NCI-H510A treated with DMSO at 0.1 percent for 48 hours (cell line): ENCODE data around the gene CDRT15L2.
"Not testable (repeated sequence)": the region's sequence is repeated elsewhere in the genome, so short reads cannot be mapped to it uniquely, and the experiment has no call there.

Experiments
- DNase-seq: peaks from one replicate; lab custom pipeline; 2025; lab: John Stamatoyannopoulos, UW

CDRT15L2 gene

GRCh38 chr17:20573216-20573615 lies 6.3 kb upstream of the CDRT15L2 start:
- not testable (repeated sequence) for DNase-seq

GRCh38 chr17:20575071-20575470 lies 4.5 kb upstream of the CDRT15L2 start:
- not testable (repeated sequence) for DNase-seq

- not testable (repeated sequence) for DNase-seq
Measured at GRCh38 chr17:20583891-20584577, 4.5 kb downstream of the CDRT15L2 start.

GRCh38 chr17:20588744-20589453 lies 9.4 kb downstream of the CDRT15L2 start:
- DNase-seq, result not testable (repeated sequence)

DNA sequence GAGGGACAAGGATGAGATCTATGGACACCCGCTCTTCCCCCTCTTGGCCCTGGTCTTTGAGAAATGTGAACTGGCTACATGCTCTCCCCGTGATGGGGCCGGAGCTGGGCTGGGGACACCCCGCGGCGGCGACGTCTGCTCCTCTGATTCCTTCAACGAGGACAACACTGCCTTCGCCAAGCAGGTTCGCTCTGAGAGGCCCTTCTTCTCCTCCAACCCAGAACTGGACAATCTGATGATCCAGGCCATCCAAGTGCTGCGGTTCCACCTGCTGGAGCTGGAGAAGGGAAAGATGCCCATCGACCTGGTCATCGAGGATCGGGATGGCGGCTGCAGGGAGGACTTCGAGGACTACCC lies 9.9 kb downstream of the CDRT15L2 start:
- DNase-seq, result not testable (repeated sequence)

DNA sequence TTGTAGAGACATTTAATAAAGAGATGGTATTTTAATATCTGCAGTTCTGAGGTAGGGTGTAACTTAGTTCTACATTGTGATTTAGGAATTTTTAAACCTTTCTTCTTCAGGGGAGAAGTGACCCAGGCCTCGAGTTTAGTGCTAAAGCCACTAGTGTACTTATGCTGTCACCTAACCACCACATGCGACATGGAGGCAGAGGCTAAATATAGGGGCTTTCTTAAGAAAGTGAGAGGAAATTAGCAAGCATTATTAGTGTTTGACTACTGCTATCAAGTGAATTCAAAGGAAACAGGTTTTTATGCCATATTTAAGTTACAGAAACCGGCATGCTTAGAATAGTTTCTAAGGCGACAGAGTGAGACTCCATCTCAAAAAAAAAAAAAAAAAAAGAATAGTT lies 11.5 kb downstream of the CDRT15L2 start:
- DNase-seq, result not testable (repeated sequence)

GRCh38 chr17:20605568-20605967 lies 26.0 kb downstream of the CDRT15L2 start:
- DNase-seq, result not testable (repeated sequence)

- not testable (repeated sequence) for DNase-seq
Measured at GRCh38 chr17:20609490-20609889, 30.0 kb downstream of the CDRT15L2 start.

- DNase-seq, result no peak
Measured at GRCh38 chr17:20611309-20611708, 31.8 kb downstream of the CDRT15L2 start.

- DNase-seq, result peak; percentile 55
Measured at GRCh38 chr17:20612635-20613034, 33.1 kb downstream of the CDRT15L2 start.

- no peak for DNase-seq
Measured at GRCh38 chr17:20613248-20613647, 33.7 kb downstream of the CDRT15L2 start.

DNA sequence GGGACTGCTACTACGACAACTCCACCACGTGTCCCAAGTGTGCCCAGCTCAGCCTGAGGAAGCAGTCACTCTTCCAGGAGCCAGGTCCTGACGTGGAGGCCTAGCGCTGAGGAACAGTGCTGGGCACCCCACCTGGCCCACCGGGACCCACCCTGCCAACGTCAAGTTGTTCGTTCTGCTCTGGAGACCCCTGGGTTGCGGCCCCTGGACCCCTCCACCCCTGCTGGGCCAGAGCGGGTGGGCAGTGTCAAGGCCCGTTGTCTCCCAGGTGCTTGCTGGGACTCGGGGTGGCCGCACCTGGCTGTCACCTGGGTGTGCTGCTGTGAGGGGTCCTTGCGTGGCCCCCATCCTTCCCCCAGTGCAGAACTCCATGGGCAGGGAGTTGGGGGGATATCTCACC lies 34.4 kb downstream of the CDRT15L2 start:
- no peak for DNase-seq

DNA sequence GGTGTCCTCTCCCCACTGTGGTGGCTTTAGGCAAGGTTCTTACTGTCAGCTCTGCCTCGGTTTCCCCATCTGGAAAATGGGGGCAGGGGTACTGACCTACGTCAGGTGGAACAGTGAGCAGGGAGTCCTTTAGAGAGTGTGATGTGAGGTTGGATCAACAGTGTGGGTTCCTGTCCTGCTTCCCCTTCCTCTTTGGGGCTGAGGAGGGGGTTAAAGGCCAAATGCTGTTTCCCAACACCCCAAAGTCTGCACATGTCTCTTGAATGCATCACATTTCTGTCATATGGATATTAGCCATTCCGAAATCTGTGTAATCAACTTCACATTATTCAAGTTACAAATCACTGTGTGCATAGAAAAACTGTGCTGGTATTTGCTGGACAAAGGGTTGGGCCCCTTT lies 35.9 kb downstream of the CDRT15L2 start:
- DNase-seq, result not testable (repeated sequence)
